BLaER1 (cell line): ENCODE data around the gene FYN.

Experiments used
- H3K27ac ChIP-seq: shearing (Covaris generic); formaldehyde crosslinking; 2 replicates; pipeline ENCODE4 v1.8.1; 2022
- H3K27me3 ChIP-seq: shearing (Covaris generic); formaldehyde crosslinking; 2 replicates; pipeline ENCODE4 v1.8.1; 2022
- H3K36me3 ChIP-seq: shearing (Covaris generic); formaldehyde crosslinking; 2 replicates; pipeline ENCODE4 v1.8.1; 2022
- H3K4me1 ChIP-seq: shearing (Covaris generic); formaldehyde crosslinking; 2 replicates; pipeline ENCODE4 v1.8.1; 2022
- H3K4me2 ChIP-seq: shearing (Covaris generic); formaldehyde crosslinking; 2 replicates; pipeline ENCODE4 v1.8.1; 2022
- H3K4me3 ChIP-seq: shearing (Covaris generic); formaldehyde crosslinking; 2 replicates; pipeline ENCODE4 v1.8.1; 2022
- H3K9ac ChIP-seq: shearing (Covaris generic); formaldehyde crosslinking; 2 replicates; pipeline ENCODE4 v1.8.1; 2022
- H3K9me3 ChIP-seq: shearing (Covaris generic); formaldehyde crosslinking; 2 replicates; pipeline ENCODE4 v1.8.1; 2022
- H4K20me1 ChIP-seq: shearing (Covaris generic); formaldehyde crosslinking; 2 replicates; pipeline ENCODE4 v1.8.1; 2022
- Cebpa-rat ChIP-seq: shearing (Covaris generic); IDR thresholded peaks from 2 replicates; pipeline ENCODE4 v1.8.1; 2022

FYN gene

DNA sequence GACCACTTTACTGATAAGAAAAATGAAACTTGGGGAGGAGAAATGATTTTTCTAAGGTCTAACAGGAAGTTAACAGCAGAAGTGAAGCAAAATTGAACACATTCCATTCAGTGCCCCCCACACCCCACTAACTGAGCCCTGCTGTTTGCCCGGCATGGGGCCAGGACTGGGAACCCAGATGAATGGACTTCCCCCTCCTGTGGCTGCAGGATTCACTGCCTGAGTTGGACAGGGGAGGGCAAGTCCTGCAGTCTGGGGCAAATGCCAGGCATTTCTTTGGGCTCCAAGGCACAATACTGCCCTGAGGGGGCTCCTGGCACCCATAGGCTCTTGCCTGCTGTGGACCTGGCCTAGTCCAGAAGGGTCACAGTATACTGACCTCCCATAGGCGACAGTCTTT is 28.3 kb downstream of the FYN start:
- H3K9me3 ChIP-seq = no peaks in the 10 kb centered on the region
- no peak overlapping the region for H3K4me3 ChIP-seq
- peak overlapping the region; percentile 30; the same call in 1 of the 2 replicates for H3K9ac ChIP-seq
- peaks cover 77% of the 10 kb centered on the region for H4K20me1 ChIP-seq
- no peaks in the 10 kb centered on the region for H3K27me3 ChIP-seq
- peak overlapping the region; percentile 86 for H3K4me2 ChIP-seq
- peaks cover 10% of the 10 kb centered on the region; the same call in 1 of the 2 replicates for H3K36me3 ChIP-seq
- TF ChIP-seq Cebpa-rat = no peak
- H3K27ac ChIP-seq = peak overlapping the region; percentile 66
- H3K4me1 ChIP-seq = peaks cover 100% of the 10 kb centered on the region

DNA sequence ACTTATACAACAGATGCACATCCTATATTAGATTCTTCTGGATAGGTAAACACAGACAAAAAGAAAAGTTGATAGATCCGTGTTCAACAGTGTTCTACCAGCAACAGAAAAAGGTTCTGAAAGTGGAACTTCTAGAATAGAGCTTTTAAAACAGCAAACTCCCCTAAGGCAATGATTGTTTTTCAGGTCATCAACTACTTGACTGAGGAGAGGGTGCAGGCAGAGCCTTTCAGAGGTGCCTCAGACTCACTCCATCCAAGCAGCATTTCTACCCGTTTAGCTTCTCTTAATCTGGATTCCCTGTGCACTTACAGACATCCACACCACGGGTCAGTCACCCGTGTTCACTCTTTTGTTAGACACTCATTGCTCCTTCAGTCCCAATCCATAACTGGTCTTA is 28.9 kb downstream of the FYN start:
- Histone ChIP-seq H3K36me3 (peaks cover 16% of the 10 kb centered on the region), H3K4me2 (peak overlapping the region; percentile 86), H3K4me1 (peaks cover 99% of the 10 kb centered on the region), H3K9ac (peak overlapping the region; percentile 30; the same call in 1 of the 2 replicates), H3K9me3 (no peaks in the 10 kb centered on the region), H3K27ac (peak overlapping the region; percentile 66; the same call in 1 of the 2 replicates), H3K27me3 (no peaks in the 10 kb centered on the region), H3K4me3 (no peak overlapping the region), H4K20me1 (peaks cover 72% of the 10 kb centered on the region)
- TF ChIP-seq Cebpa-rat = no peak

DNA sequence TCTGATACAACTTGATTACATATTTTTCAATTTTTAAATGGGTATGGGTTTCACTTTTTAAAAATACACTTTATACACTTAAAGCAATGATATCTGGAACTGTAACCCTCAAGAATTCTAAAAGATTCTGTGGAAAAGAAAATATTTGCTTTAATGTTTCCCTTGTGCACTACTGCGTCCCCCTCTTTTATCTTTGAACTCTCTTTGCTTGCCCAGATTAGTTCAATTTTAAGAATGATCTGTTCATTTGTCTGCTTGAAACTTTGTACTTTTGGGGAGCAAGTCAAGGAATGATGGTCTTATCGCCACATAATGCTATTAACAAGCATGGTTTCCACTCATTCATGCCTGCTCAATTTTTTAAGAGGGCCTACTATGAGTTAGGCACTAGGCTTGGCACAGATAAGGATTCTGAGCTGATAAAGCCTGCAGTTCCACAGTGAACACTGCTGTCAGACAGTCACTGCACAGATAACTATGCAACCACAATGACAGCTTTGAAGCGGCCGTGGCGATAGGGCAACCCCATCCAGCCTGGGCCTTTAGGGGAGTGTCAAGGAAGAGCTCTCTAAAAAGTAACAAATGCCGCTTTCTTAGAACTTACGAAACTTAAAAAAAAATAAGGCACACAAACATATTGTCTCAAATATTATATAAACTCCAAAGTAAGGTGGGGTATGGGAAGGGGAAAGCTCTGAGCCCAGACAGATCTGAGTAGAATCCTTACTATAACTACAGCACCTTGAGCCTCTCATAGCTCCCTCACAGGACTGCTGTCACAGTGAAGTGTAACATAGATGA is 29.7 kb downstream of the FYN start:
- no peaks in the 10 kb centered on the region for H3K9me3 ChIP-seq
- TF ChIP-seq Cebpa-rat = no peak
- peaks cover 23% of the 10 kb centered on the region for H3K36me3 ChIP-seq
- peaks cover 99% of the 10 kb centered on the region for H3K4me1 ChIP-seq
- no peak overlapping the region for H3K4me3 ChIP-seq
- no peaks in the 10 kb centered on the region for H3K27me3 ChIP-seq
- peak overlapping the region; percentile 66 for H3K27ac ChIP-seq
- H3K9ac ChIP-seq = peak overlapping the region; percentile 30; the same call in 1 of the 2 replicates
- H3K4me2 ChIP-seq = peak overlapping the region; percentile 86
- H4K20me1 ChIP-seq = peaks cover 64% of the 10 kb centered on the region

DNA sequence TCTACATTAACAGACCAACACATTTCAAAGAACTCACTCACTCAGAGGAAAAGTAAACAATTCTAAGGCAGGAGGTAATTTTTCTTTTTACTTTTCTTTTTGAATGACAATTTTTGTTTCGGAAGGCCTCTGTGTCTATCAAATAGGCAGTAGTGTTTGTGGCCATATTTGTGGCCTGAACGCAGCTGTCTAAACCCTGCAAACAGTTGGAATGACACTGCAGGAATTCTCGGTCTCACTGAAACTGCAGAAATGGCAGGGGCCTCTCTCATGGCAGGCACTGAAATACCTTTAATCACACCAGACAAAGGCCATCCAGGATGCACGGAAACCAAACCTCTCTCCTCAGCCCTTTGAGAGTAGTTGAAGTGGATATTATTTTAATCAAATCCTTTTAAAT is 30.4 kb downstream of the FYN start:
- Histone ChIP-seq H3K4me2 (peak overlapping the region; percentile 86), H3K4me3 (no peak overlapping the region), H3K27ac (peak overlapping the region; percentile 66; the same call in 1 of the 2 replicates), H4K20me1 (peaks cover 57% of the 10 kb centered on the region), H3K36me3 (peaks cover 29% of the 10 kb centered on the region), H3K4me1 (peaks cover 99% of the 10 kb centered on the region), H3K9me3 (0 out of 2 replicates have a peak, but pooled peaks cover 3% of the 10 kb centered on the region), H3K27me3 (no peaks in the 10 kb centered on the region), H3K9ac (peak overlapping the region; percentile 47; the same call in 1 of the 2 replicates)
- TF ChIP-seq Cebpa-rat = no peak

DNA sequence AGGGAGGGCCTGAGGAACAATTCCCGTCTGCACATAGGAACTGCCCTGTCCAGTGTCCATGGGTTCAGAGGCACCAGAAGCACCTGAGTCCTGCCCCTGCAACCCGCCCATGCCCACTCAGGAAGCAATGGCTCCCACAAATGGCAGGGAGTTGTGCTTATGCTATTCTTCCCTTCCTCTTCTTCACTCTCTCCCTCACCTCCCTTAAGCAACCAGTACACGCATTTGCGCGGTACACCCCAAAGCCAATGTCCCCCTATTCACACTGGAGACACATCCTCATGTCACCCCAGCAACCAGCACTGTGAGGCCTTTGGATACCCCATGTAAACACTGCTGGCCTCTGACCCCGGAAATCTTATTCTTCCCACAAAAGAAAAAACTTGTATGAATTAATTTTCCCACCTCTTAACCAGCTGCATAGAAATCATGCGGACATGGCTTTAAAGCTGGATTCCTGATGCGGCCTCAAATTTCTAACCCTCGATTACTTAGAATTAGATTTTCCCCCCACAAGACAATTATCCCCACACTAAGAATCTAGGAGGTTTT is 30.9 kb downstream of the FYN start:
- Histone ChIP-seq H3K4me2 (peak overlapping the region; percentile 86), H3K36me3 (peaks cover 35% of the 10 kb centered on the region), H4K20me1 (peaks cover 52% of the 10 kb centered on the region), H3K4me3 (peak overlapping the region; percentile 40; the same call in 1 of the 2 replicates), H3K4me1 (peaks cover 99% of the 10 kb centered on the region), H3K9me3 (0 out of 2 replicates have a peak, but pooled peaks cover 7% of the 10 kb centered on the region), H3K9ac (peak overlapping the region; percentile 43), H3K27ac (peak overlapping the region; percentile 66), H3K27me3 (no peaks in the 10 kb centered on the region)
- no peak for TF ChIP-seq Cebpa-rat

DNA sequence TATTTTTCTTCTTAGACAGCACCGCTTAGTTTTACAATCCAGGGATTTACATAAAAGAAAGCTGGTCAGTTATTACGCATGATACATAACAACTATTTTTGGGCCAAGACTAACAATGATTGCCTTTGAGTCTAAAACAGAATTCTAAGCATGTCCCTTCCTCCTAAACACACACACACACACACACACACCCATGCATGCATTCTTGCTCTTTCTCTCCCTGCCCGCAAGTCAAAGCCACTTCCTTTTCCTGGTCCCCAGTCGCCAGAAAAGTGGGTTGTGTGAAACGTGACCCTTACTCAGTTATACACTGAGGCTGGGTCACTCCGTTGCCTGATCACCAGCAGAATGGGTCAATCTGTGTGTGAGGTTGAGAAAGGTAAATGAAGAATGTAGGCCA is 31.4 kb downstream of the FYN start:
- peaks cover 47% of the 10 kb centered on the region for H4K20me1 ChIP-seq
- TF ChIP-seq Cebpa-rat = no peak

DNA sequence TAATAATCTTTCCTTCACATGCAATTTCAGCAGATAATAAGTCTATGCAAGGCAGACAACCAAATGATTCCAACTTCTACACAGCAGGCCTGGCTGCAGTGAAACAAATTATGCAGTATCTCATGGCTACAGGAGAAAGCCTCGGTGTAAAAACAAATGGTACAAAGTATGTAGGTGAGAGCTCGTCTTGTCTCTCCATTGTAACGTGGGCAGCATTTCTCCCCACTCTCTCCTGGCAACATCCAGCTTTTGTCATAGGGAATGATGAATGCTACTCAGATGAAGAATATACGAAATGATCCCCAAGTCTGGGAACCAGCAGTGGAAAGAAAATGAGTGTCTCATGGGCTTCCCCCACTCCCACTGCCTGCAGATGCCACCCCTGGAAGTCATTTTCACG is 32.4 kb downstream of the FYN start:
- peaks cover 39% of the 10 kb centered on the region for H4K20me1 ChIP-seq
- peak overlapping the region; percentile 38; the same call in 1 of the 2 replicates for H3K9ac ChIP-seq
- H3K27me3 ChIP-seq = no peaks in the 10 kb centered on the region
- H3K4me1 ChIP-seq = peaks cover 94% of the 10 kb centered on the region
- TF ChIP-seq Cebpa-rat = no peak
- H3K4me3 ChIP-seq = no peak overlapping the region
- H3K27ac ChIP-seq = peak overlapping the region; percentile 66; the same call in 1 of the 2 replicates
- H3K9me3 ChIP-seq = 0 out of 2 replicates have a peak, but pooled peaks cover 14% of the 10 kb centered on the region
- peaks cover 42% of the 10 kb centered on the region for H3K36me3 ChIP-seq
- H3K4me2 ChIP-seq = peak overlapping the region; percentile 86

More for the DNA sequence above, 31.4 kb downstream of the FYN start:
- H3K4me3 ChIP-seq = peak overlapping the region; percentile 40; the same call in 1 of the 2 replicates
- H3K4me2 ChIP-seq = peak overlapping the region; percentile 86
- H3K9me3 ChIP-seq = 0 out of 2 replicates have a peak, but pooled peaks cover 7% of the 10 kb centered on the region
- peak overlapping the region; percentile 66 for H3K27ac ChIP-seq
- H3K4me1 ChIP-seq = peaks cover 99% of the 10 kb centered on the region
- H3K9ac ChIP-seq = peak overlapping the region; percentile 43
- no peaks in the 10 kb centered on the region for H3K27me3 ChIP-seq
- H3K36me3 ChIP-seq = peaks cover 39% of the 10 kb centered on the region

DNA sequence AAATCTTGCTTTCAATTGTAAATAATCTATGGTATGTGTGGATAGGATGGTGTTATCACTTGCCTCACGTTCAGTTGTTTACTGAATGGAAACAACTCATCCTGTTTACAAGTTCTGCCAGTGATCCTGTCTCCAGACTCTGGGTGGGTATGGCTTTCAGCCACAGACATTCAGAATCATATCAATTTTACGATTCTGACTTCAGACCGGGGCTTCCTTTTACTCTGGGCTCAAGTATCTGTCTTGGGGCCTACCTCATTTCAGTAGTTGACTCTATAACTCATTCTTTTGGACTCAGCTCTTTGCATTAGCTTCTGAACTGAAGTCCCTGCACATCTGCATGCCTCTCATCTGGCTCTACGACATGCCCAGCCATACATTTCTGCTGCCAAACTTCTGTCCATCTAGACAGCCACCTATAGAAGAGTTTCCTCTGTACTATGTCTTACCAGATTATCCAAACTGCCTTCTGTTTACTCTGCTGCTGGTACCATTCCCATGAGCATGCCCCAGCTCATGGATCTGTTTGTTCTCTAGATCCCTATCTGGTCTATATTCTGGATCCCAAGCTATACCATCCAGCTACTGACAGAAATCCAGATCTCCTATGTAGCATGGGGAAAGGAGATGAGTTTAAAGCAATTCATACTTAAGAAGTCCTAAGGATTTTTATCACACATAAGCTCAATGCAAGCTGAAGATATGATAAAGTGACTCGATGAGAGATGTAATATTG is 34.3 kb downstream of the FYN start:
- Histone ChIP-seq H3K27me3 (no peaks in the 10 kb centered on the region), H4K20me1 (peaks cover 21% of the 10 kb centered on the region), H3K9me3 (0 out of 2 replicates have a peak, but pooled peaks cover 16% of the 10 kb centered on the region), H3K4me2 (no peak overlapping the region), H3K27ac (no peak overlapping the region), H3K4me1 (peaks cover 83% of the 10 kb centered on the region), H3K9ac (no peak overlapping the region), H3K4me3 (no peak overlapping the region), H3K36me3 (peaks cover 47% of the 10 kb centered on the region)
- TF ChIP-seq Cebpa-rat = no peak

DNA sequence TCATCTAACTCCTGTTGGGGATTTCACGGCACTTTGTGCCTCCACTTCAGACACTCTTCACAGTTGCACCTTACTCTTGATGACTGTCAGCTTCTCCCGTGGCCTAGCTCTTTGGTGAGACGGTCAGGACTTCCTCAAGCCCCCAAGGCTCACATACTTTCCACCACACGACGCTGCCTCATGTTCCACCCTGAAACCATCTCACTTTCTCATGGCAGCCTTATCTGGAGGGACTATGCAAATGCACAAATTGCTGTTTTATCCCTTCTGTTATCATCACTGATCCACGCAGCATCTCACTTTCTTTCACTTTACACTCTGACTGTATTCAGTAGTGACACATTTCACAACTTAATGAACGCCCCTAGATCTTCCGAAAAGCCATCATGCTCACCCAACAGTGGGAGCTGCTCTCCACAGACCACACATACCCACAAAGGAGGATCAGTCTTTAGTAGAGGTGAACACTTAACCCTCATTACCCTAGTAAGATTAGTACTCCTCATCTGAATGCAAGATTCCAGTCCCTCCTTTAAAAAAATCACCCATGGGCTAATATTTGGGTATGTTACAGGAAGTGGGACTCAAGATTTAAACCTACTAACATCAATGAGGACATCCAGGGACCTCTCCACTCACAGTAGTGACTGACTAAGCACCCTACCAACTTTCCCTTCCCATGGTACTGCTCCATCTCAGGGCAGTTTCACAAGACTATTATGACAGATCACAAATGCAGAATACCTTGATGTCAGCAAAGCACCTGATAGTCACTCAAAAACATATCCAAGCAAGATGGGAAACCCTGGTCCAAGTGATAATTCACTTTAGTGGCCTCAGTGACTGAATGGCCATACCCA is 35.4 kb downstream of the FYN start:
- Histone ChIP-seq H3K4me1 (peaks cover 83% of the 10 kb centered on the region), H4K20me1 (peaks cover 10% of the 10 kb centered on the region), H3K9me3 (0 out of 2 replicates have a peak, but pooled peaks cover 16% of the 10 kb centered on the region), H3K36me3 (peaks cover 47% of the 10 kb centered on the region), H3K27me3 (no peaks in the 10 kb centered on the region), H3K4me2 (peak overlapping the region; percentile 10; the same call in 1 of the 2 replicates), H3K4me3 (no peak overlapping the region), H3K27ac (no peak overlapping the region), H3K9ac (no peak overlapping the region)
- no peak for TF ChIP-seq Cebpa-rat
